Stomach smooth muscle (tissue), 2 donors: ENCODE data around the gene SPG11.
"Not testable (repeated sequence)": the region's sequence is repeated elsewhere in the genome, so short reads cannot be mapped to it uniquely, and the experiment has no call there.

ENCODE experiments used
- H3K27ac ChIP-seq: one replicate; pipeline ENCODE4 v1.7.0; 2013; ENCODE audit warnings: mild to moderate bottlenecking, low read length, inconsistent platforms
- H3K27me3 ChIP-seq, 2 donors: one replicate each; pipeline ENCODE4 v1.7.0; 2013; ENCODE audit warnings: low read length in 2 of 2; ENCODE audit not compliant: insufficient read depth in 2 of 2, control insufficient read depth in 1 of 2
- H3K36me3 ChIP-seq, 2 donors: one replicate each; pipeline ENCODE4 v1.7.0; 2013; ENCODE audit warnings: low read length in 2 of 2; ENCODE audit not compliant: control insufficient read depth in 2 of 2, insufficient read depth in 2 of 2
- H3K4me1 ChIP-seq: one replicate; pipeline ENCODE4 v1.7.0; 2013; ENCODE audit warnings: low read length; ENCODE audit not compliant: control insufficient read depth, insufficient read depth
- H3K4me3 ChIP-seq, 2 donors: one replicate each; pipeline ENCODE4 v1.7.0; 2013; ENCODE audit warnings: low read length in 2 of 2
- H3K9ac ChIP-seq, 2 donors: one replicate each; pipeline ENCODE4 v1.7.0; 2013; ENCODE audit warnings: low read length in 2 of 2, mild to moderate bottlenecking in 1 of 2
- H3K9me3 ChIP-seq, 2 donors: one replicate each; pipeline ENCODE4 v1.7.0; 2013; ENCODE audit warnings: low read length in 2 of 2; ENCODE audit not compliant: control insufficient read depth in 2 of 2
- donor health status: healthy.
- donor health status: Pancreatic carcinoma.

The SPG11 gene

DNA sequence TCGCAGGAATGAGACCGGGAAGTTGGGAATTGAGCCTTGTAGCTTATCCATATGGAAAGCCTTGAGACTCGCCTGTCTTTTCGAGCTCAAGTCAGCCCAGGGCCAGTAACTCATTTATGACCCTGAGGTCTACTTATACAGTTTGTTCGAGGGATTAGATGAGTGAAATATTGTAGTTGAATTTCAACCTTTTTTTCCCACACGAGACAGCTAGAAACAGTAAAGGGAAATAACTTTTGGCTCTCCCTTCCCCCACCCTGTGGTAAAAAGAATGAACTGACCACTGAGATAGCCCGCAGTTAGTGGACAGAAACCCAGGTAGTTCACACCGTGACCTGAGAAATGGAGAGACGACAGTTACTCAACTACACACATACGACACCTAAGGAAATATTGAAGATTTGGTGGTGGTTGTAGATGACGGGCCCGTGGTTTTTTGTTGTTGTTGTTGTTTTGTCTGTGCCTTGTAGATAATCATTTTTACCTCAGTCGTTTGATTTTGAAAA is 125.7 kb downstream of the SPG11 start:
- Histone ChIP-seq H3K36me3 (no peaks in the 10 kb centered on the region), H3K4me3 (peak overlapping the region; percentile 91 to 95), H3K4me1 (peaks cover 26% of the 10 kb centered on the region), H3K27ac (peak overlapping the region; percentile 94), H3K9ac (peak overlapping the region; percentile 92 to 93), H3K9me3 (no peaks in the 10 kb centered on the region), H3K27me3 (no peaks in the 10 kb centered on the region)

DNA sequence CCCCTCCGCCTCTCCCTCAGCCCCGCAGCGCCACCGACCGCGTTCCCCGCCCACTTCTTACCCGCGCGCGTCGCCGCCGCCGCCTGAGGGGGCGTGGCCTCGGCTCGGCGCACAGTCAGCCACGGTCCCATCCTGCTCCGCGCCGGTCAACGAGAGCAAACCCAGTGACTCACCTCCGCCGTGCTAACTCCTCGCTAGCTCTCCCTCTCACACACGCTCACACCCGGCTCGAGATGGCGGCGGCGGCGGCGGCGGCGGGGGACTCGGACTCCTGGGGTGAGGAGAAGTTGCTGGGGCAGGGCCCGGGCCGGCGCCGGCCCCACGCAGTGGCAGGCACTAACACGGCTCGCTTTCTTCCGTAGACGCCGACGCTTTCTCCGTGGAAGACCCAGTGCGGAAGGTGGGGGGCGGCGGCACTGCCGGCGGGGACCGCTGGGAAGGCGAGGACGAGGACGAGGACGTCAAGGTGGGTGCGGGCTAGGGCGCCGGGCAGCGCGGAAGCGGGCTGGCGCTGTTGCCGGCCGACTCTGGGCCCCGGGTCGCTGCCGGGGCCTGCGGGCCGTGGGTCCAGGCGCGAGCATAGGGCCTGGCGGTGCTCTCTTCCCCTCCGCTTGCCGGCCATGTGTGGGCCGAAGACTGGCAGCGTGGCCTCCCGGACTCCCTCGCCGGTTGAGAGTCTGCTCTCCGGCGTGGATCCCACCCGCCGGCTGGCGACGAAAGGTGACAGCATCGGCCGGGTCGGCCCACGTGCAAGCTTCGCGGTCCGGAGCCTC is 126.3 kb downstream of the SPG11 start, which contains the start of gene EIF3J:
Gene EIF3J (plus strand): TSS at position 186 of the 773 bp plus-strand sequence. CDS start 48 bp downstream, at position 234.
- Histone ChIP-seq H3K4me3 (peak within 1 kb of the TSS; percentile 91 to 95), H3K4me1 (peaks cover 26% of the 10 kb centered on the region)

GRCh38 chr15:44536302-44536961 is 127.0 kb downstream of the SPG11 start:
- peak overlapping the region; percentile 87 to 88 for H3K4me3 ChIP-seq
- H3K36me3 ChIP-seq, result no peaks in the 10 kb centered on the region
- H3K27ac ChIP-seq, result peak overlapping the region; percentile 93
- no peaks in the 10 kb centered on the region for H3K9me3 ChIP-seq
- H3K9ac ChIP-seq, result peak overlapping the region; percentile 89 to 94
- no peaks in the 10 kb centered on the region for H3K27me3 ChIP-seq
- peaks cover 23% of the 10 kb centered on the region for H3K4me1 ChIP-seq

More for the DNA sequence above, 126.3 kb downstream of the SPG11 start, which contains the start of gene EIF3J:
- no peaks in the 10 kb centered on the region for H3K36me3 ChIP-seq
- peak within 1 kb of the TSS; percentile 92 to 94 for H3K9ac ChIP-seq
- H3K27ac ChIP-seq, result peak within 1 kb of the TSS; percentile 94
- H3K27me3 ChIP-seq, result no peaks in the 10 kb centered on the region
- no peaks in the 10 kb centered on the region for H3K9me3 ChIP-seq

DNA sequence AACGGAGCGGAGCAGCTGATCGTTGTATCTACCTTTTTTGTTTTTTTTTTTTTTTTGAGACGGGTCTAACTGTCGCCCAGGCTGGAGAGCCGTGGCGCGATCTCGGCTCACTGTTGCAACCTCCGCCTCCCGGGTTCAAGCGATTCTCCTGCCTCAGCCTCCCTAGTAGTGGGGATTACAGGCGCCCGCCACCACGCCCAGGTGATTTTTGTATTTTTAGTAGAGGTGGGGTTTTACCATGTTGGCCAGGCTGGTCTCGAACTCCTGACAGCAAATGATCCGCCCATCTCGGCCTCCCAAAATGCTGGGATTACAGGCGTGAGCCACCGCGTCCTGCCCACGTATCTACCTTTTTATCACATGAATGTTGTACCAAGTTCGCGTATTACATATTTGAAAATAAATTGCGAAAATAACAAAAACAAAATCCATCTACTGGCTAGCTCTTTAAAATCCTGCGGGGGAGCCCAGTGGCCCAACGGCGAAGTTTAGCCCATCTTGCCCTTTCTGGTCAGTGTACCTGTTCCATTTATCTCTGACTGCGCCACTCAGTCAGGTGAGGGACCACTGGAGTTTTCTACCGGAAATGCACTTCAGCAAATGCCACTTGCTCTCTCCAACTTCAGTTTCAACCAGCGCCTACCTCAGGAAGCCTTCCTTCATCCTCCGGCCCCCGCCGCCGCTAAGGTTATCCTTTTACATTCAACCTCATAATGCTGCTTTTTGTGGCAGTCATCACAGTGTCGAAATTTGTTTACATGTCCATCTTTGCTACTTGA is 127.8 kb downstream of the SPG11 start:
- Histone ChIP-seq H3K36me3 (no peaks in the 10 kb centered on the region), H3K4me3 (peak overlapping the region; percentile 87 to 88), H3K4me1 (peaks cover 23% of the 10 kb centered on the region), H3K27me3 (no peaks in the 10 kb centered on the region), H3K9ac (peak overlapping the region; percentile 89 to 94), H3K9me3 (no peaks in the 10 kb centered on the region), H3K27ac (peak overlapping the region; percentile 93)

DNA sequence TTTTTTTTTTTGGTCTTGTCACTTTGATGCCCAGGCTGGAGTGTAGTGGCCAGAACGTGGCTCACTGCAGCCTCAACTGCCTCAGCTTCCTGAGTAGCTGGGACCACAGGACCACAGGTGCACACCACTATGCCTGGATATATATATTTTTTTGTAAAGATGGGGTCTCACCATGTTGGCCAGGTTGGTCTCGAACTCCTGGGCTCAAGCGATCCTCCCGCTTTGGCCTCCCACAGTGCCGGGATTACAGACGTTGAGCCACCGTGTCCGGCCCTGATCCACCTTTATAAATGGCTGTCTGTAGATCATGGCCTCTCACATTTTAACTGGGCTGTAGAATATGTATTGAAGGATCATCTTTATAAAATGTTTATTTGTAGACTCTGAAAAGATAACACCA is 128.4 kb downstream of the SPG11 start:
- H3K9me3 ChIP-seq, result no peaks in the 10 kb centered on the region
- no peak overlapping the region for H3K27ac ChIP-seq
- peaks cover 23% of the 10 kb centered on the region for H3K4me1 ChIP-seq
- no peak overlapping the region for H3K9ac ChIP-seq
- H3K27me3 ChIP-seq, result no peaks in the 10 kb centered on the region
- no peaks in the 10 kb centered on the region for H3K36me3 ChIP-seq
- no peak overlapping the region for H3K4me3 ChIP-seq

GRCh38 chr15:44532689-44533088 is 130.8 kb downstream of the SPG11 start:
- peaks cover 20% of the 10 kb centered on the region for H3K4me1 ChIP-seq

DNA sequence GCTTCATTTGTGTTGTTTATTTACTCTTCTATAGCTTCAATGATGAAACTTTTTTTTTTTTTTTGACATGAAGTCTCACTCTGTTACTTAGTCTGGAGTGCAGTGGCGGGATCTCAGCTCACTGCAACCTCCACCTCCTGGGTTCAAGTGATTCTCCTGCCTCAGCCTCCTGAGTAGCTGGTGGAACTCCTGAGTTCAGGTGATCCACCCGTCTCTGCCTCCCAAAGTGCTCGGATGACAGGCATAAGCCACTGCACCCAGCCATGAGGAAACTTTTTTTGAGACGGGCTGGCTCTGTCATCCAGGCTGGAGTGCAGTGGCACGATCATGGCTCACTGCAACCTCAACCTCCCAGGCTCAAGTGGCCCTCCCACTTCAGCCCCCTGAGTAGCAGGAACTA is 131.2 kb downstream of the SPG11 start:
- H3K27ac ChIP-seq, H3K9ac ChIP-seq, H3K36me3 ChIP-seq: not testable (repeated sequence)

More at GRCh38 chr15:44532689-44533088, 130.8 kb downstream of the SPG11 start:
- Histone ChIP-seq H3K9ac (no peak overlapping the region), H3K36me3 (peaks cover 0 to 3% of the 10 kb centered on the region in 2 donors), H3K4me3 (no peak overlapping the region), H3K9me3 (no peaks in the 10 kb centered on the region), H3K27ac (no peak overlapping the region), H3K27me3 (no peaks in the 10 kb centered on the region)

DNA sequence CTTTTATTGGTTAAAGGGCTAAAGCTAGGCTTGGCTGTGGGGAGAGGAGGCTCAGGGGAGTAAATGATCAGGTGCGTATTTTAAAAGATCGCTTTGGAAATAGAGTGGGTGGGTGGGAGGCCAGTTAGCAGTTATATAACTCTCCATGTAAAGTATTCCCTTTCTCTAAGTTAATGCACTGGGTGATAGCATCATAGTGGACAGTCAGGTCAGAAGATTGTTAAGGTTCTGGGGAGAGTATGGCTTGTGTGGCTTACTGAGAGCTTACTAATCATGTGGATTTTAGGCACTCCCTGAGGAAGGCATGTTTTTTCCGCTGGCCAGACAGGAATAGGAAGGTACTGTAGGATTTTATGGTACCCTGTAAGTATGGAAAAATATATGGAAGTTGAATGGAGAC is 132.8 kb downstream of the SPG11 start:
- Histone ChIP-seq H3K9me3 (no peaks in the 10 kb centered on the region), H3K4me1 (peaks cover 6% of the 10 kb centered on the region), H3K36me3 (peaks cover 0 to 3% of the 10 kb centered on the region in 2 donors), H3K9ac (no peak overlapping the region), H3K27ac (no peak overlapping the region), H3K4me3 (no peak overlapping the region), H3K27me3 (no peaks in the 10 kb centered on the region)

More for the DNA sequence above, 131.2 kb downstream of the SPG11 start:
- not testable (repeated sequence) for H3K4me3 ChIP-seq, H3K9me3 ChIP-seq, H3K27me3 ChIP-seq
- H3K4me1 ChIP-seq, result peaks cover 16% of the 10 kb centered on the region

DNA sequence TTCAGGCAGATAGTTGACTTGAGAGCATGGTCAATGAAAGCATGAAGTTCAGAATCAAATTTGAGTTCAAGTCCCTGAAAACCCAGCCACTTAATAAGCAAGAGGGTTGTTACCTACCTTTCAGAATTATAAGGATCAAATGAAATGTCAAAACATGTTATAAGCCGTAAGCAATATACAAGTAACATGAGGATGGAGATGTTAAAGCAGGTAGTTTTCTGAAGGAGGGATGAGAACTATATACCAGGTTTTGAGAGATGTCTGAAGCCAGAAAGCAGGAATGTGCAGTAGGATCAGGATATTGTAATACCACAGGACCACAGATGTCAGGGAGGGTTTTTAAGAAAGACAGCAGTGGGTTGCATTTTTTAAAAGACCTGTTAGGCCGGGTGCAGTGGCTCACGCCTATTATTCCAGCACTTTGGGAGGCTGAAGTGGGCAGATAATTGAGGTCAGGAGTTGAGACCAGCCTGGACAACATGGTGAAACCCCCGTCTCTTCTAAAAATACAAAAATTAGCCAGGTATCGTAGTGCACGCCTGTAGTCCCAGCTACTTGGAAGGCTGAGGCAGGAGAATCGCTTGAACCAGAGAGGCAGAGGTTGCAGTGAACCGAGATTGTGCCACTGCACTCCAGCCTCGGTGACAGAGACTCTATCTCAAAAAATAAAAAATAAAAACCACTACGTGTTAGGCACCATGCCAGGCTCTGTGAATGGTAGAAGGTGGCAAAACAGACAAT is 133.4 kb downstream of the SPG11 start:
- Histone ChIP-seq H3K27me3 (no peaks in the 10 kb centered on the region), H3K9ac (no peak overlapping the region), H3K4me3 (no peak overlapping the region), H3K9me3 (no peaks in the 10 kb centered on the region), H3K27ac (no peak overlapping the region), H3K4me1 (peaks cover 2% of the 10 kb centered on the region), H3K36me3 (peaks cover 0 to 3% of the 10 kb centered on the region in 2 donors)

DNA sequence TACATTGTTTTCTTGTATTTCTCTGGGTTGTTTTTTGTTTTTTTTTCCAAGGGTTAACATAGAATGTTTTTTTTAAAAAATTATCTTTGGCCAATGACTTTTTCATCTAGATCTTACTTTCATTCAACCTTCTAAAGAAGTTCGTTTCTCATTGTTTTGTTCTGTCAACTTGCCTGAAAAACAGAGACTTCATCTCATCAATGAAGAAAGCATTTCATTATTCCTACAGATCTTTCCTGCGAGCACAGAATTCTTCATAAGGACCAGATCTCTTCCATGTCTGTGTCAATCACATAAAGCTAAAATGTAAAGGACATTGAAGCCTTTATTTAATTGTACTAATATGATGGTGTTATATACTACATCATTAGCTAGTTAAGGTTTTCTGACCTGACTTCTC is 136.2 kb downstream of the SPG11 start:
- Histone ChIP-seq H3K4me1 (no peaks in the 10 kb centered on the region), H3K4me3 (no peak overlapping the region), H3K9me3 (no peaks in the 10 kb centered on the region), H3K27ac (no peak overlapping the region), H3K27me3 (no peaks in the 10 kb centered on the region), H3K36me3 (peaks cover 3 to 7% of the 10 kb centered on the region in 2 donors), H3K9ac (no peak overlapping the region)
